ENCODE results near the gene DCAF15.

DCAF15 gene

GRCh38 chr19:13987101-13987890, 35.0 kb downstream of the DCAF15 start:
- Histone ChIP-seq H3K9ac (ENCODE audit: low read depth, low read length) (0 out of 2 replicates have a peak overlapping the region, but pooled peaks have one; percentile 5), H3K4me3 (ENCODE audit: low read length) (no peak overlapping the region), H3K27ac (ENCODE audit: low read depth, low read length) (peak overlapping the region; percentile 89), H3K27me3 (ENCODE audit: insufficient read depth, low read length) (no peaks in the 10 kb centered on the region), H3K4me1 (ENCODE audit: insufficient read depth, low read length) (peaks cover 31% of the 10 kb centered on the region), H3K9me3 (ENCODE audit: insufficient read depth, low read depth, low read length) (no peaks in the 10 kb centered on the region), H3K36me3 (ENCODE audit: insufficient read depth, low read length) (peaks cover 5% of the 10 kb centered on the region; the same call in 1 of the 2 replicates)
- WGBS = 72% methylated on average over 17 of the region's 17 CpGs

GRCh38 chr19:13989487-13989886, 37.2 kb downstream of the DCAF15 start:
- H3K27me3 ChIP-seq (ENCODE audit: insufficient read depth, low read length) = no peaks in the 10 kb centered on the region
- peaks cover 27% of the 10 kb centered on the region for H3K4me1 ChIP-seq (ENCODE audit: insufficient read depth, low read length)
- no peak overlapping the region for H3K27ac ChIP-seq (ENCODE audit: low read depth, low read length)
- H3K9ac ChIP-seq (ENCODE audit: low read depth, low read length) = no peak overlapping the region
- no peak overlapping the region for H3K4me3 ChIP-seq (ENCODE audit: low read length)
- H3K36me3 ChIP-seq (ENCODE audit: insufficient read depth, low read length) = peaks cover 6% of the 10 kb centered on the region; the same call in 1 of the 2 replicates
- H3K9me3 ChIP-seq (ENCODE audit: insufficient read depth, low read depth, low read length) = no peaks in the 10 kb centered on the region
- WGBS = 89% methylated on average over 7 of the region's 7 CpGs

GRCh38 chr19:13990085-13990484, 37.8 kb downstream of the DCAF15 start:
- H3K9me3 ChIP-seq (ENCODE audit: insufficient read depth, low read depth, low read length) = no peaks in the 10 kb centered on the region
- no peaks in the 10 kb centered on the region for H3K27me3 ChIP-seq (ENCODE audit: insufficient read depth, low read length)
- WGBS = 91% methylated on average over 8 of the region's 8 CpGs
- H3K27ac ChIP-seq (ENCODE audit: low read depth, low read length) = no peak overlapping the region
- H3K9ac ChIP-seq (ENCODE audit: low read depth, low read length) = no peak overlapping the region
- H3K4me3 ChIP-seq (ENCODE audit: low read length) = no peak overlapping the region
- H3K36me3 ChIP-seq (ENCODE audit: insufficient read depth, low read length) = peaks cover 6% of the 10 kb centered on the region; the same call in 1 of the 2 replicates
- peaks cover 26% of the 10 kb centered on the region for H3K4me1 ChIP-seq (ENCODE audit: insufficient read depth, low read length)

GRCh38 chr19:13992025-13992424, 39.7 kb downstream of the DCAF15 start:
- Histone ChIP-seq H3K9ac (ENCODE audit: low read depth, low read length) (no peak overlapping the region), H3K4me3 (ENCODE audit: low read length) (no peak overlapping the region), H3K36me3 (ENCODE audit: insufficient read depth, low read length) (peaks cover 6% of the 10 kb centered on the region; the same call in 1 of the 2 replicates), H3K9me3 (ENCODE audit: insufficient read depth, low read depth, low read length) (no peaks in the 10 kb centered on the region), H3K27me3 (ENCODE audit: insufficient read depth, low read length) (no peaks in the 10 kb centered on the region), H3K4me1 (ENCODE audit: insufficient read depth, low read length) (peaks cover 11% of the 10 kb centered on the region), H3K27ac (ENCODE audit: low read depth, low read length) (no peak overlapping the region)
- 94% methylated on average over 7 of the region's 7 CpGs for WGBS

GRCh38 chr19:13993590-13994300, 41.4 kb downstream of the DCAF15 start:
- Histone ChIP-seq H3K9me3 (ENCODE audit: insufficient read depth, low read depth, low read length) (peaks cover 4% of the 10 kb centered on the region; the same call in 1 of the 2 replicates), H3K27ac (ENCODE audit: low read depth, low read length) (no peak overlapping the region), H3K36me3 (ENCODE audit: insufficient read depth, low read length) (peaks cover 6% of the 10 kb centered on the region; the same call in 1 of the 2 replicates), H3K27me3 (ENCODE audit: insufficient read depth, low read length) (no peaks in the 10 kb centered on the region), H3K9ac (ENCODE audit: low read depth, low read length) (no peak overlapping the region), H3K4me1 (ENCODE audit: insufficient read depth, low read length) (peaks cover 2% of the 10 kb centered on the region; the same call in 1 of the 2 replicates), H3K4me3 (ENCODE audit: low read length) (no peak overlapping the region)
- 90% methylated on average over 20 of the region's 22 CpGs for WGBS

- Histone ChIP-seq H3K27ac (ENCODE audit: low read depth, low read length) (no peak overlapping the region), H3K4me1 (ENCODE audit: insufficient read depth, low read length) (no peaks in the 10 kb centered on the region), H3K9ac (ENCODE audit: low read depth, low read length) (no peak overlapping the region), H3K9me3 (ENCODE audit: insufficient read depth, low read depth, low read length) (peaks cover 11% of the 10 kb centered on the region), H3K4me3 (ENCODE audit: low read length) (no peak overlapping the region), H3K36me3 (ENCODE audit: insufficient read depth, low read length) (peaks cover 6% of the 10 kb centered on the region), H3K27me3 (ENCODE audit: insufficient read depth, low read length) (no peaks in the 10 kb centered on the region)
- 94% methylated on average over 13 of the region's 13 CpGs for WGBS
Observed at GRCh38 chr19:13995017-13995728, 42.9 kb downstream of the DCAF15 start.

- Histone ChIP-seq H3K9ac (ENCODE audit: low read depth, low read length) (no peak overlapping the region), H3K27ac (ENCODE audit: low read depth, low read length) (no peak overlapping the region), H3K36me3 (ENCODE audit: insufficient read depth, low read length) (peaks cover 6% of the 10 kb centered on the region)
Observed at GRCh38 chr19:13995878-13996765, 43.8 kb downstream of the DCAF15 start.

GRCh38 chr19:13996928-13997630, 44.8 kb downstream of the DCAF15 start:
- Histone ChIP-seq H3K4me1 (ENCODE audit: insufficient read depth, low read length) (no peaks in the 10 kb centered on the region), H3K27me3 (ENCODE audit: insufficient read depth, low read length) (no peaks in the 10 kb centered on the region), H3K4me3 (ENCODE audit: low read length) (no peak overlapping the region), H3K27ac (ENCODE audit: low read depth, low read length) (no peak overlapping the region), H3K36me3 (ENCODE audit: insufficient read depth, low read length) (peaks cover 3% of the 10 kb centered on the region), H3K9me3 (ENCODE audit: insufficient read depth, low read depth, low read length) (peaks cover 11% of the 10 kb centered on the region), H3K9ac (ENCODE audit: low read depth, low read length) (no peak overlapping the region)
- 94% methylated on average over 22 of the region's 22 CpGs for WGBS

More at GRCh38 chr19:13995878-13996765, 43.8 kb downstream of the DCAF15 start:
- H3K9me3 ChIP-seq (ENCODE audit: insufficient read depth, low read depth, low read length) = peaks cover 11% of the 10 kb centered on the region
- H3K4me3 ChIP-seq (ENCODE audit: low read length) = no peak overlapping the region
- H3K4me1 ChIP-seq (ENCODE audit: insufficient read depth, low read length) = no peaks in the 10 kb centered on the region
- H3K27me3 ChIP-seq (ENCODE audit: insufficient read depth, low read length) = no peaks in the 10 kb centered on the region
- WGBS = 96% methylated on average over 14 of the region's 14 CpGs

- no peak overlapping the region for H3K4me3 ChIP-seq (ENCODE audit: low read length)
- 84% methylated on average over 6 of the region's 6 CpGs for WGBS
- no peak overlapping the region for H3K27ac ChIP-seq (ENCODE audit: low read depth, low read length)
- H3K36me3 ChIP-seq (ENCODE audit: insufficient read depth, low read length) = no peaks in the 10 kb centered on the region; the same call in 1 of the 2 replicates
- no peak overlapping the region for H3K9ac ChIP-seq (ENCODE audit: low read depth, low read length)
- no peaks in the 10 kb centered on the region for H3K4me1 ChIP-seq (ENCODE audit: insufficient read depth, low read length)
- peaks cover 11% of the 10 kb centered on the region for H3K9me3 ChIP-seq (ENCODE audit: insufficient read depth, low read depth, low read length)
- H3K27me3 ChIP-seq (ENCODE audit: insufficient read depth, low read length) = no peaks in the 10 kb centered on the region
Observed at GRCh38 chr19:13997631-13997962, 45.3 kb downstream of the DCAF15 start.

- Histone ChIP-seq H3K4me3 (ENCODE audit: low read length) (no peak overlapping the region), H3K27ac (ENCODE audit: low read depth, low read length) (no peak overlapping the region)
- WGBS = 98% methylated on average over 1 of the region's 1 CpG
Observed at GRCh38 chr19:13998426-13998825, 46.1 kb downstream of the DCAF15 start.

More at GRCh38 chr19:13998426-13998825, 46.1 kb downstream of the DCAF15 start:
- no peaks in the 10 kb centered on the region; the same call in 1 of the 2 replicates for H3K36me3 ChIP-seq (ENCODE audit: insufficient read depth, low read length)
- no peaks in the 10 kb centered on the region for H3K4me1 ChIP-seq (ENCODE audit: insufficient read depth, low read length)
- H3K9ac ChIP-seq (ENCODE audit: low read depth, low read length) = no peak overlapping the region
- H3K27me3 ChIP-seq (ENCODE audit: insufficient read depth, low read length) = no peaks in the 10 kb centered on the region
- H3K9me3 ChIP-seq (ENCODE audit: insufficient read depth, low read depth, low read length) = peaks cover 11% of the 10 kb centered on the region
